ENCODE measurements around the gene IFT43.
A peak's percentile ranks its signal among the peaks of the same experiment; 100 is the strongest.

Gene IFT43

GRCh38 chr14:75985618-75986438 lies at the start of gene IFT43:
Gene IFT43 (plus strand): TSS chr14:75985763. CDS start chr14:75985787, 24 bp downstream.
- H3K27me3 Mint-ChIP-seq (ENCODE audit: low read depth, poor library complexity): peaks cover 36% of the 10 kb centered on the region
- TF ChIP-seq, protein P1, sequence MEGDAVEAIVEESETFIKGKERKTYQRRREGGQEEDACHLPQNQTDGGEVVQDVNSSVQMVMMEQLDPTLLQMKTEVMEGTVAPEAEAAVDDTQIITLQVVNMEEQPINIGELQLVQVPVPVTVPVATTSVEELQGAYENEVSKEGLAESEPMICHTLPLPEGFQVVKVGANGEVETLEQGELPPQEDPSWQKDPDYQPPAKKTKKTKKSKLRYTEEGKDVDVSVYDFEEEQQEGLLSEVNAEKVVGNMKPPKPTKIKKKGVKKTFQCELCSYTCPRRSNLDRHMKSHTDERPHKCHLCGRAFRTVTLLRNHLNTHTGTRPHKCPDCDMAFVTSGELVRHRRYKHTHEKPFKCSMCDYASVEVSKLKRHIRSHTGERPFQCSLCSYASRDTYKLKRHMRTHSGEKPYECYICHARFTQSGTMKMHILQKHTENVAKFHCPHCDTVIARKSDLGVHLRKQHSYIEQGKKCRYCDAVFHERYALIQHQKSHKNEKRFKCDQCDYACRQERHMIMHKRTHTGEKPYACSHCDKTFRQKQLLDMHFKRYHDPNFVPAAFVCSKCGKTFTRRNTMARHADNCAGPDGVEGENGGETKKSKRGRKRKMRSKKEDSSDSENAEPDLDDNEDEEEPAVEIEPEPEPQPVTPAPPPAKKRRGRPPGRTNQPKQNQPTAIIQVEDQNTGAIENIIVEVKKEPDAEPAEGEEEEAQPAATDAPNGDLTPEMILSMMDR (IDR thresholded peaks at IDR 0.05): no peak
- H3K36me3 Mint-ChIP-seq (ENCODE audit: low read depth): peaks cover 21% of the 10 kb centered on the region
- peak within 1 kb of the TSS; percentile 93 for H3K27ac Mint-ChIP-seq
- peaks cover 24% of the 10 kb centered on the region for H3K4me1 Mint-ChIP-seq
- H3K9me3 Mint-ChIP-seq: no peaks in the 10 kb centered on the region
- H3K4me3 Mint-ChIP-seq: peak within 1 kb of the TSS; percentile 99
- DNase-seq: peak; percentile 85

- H3K27me3 Mint-ChIP-seq (ENCODE audit: low read depth, poor library complexity): no peaks in the 10 kb centered on the region
Observed at GRCh38 chr14:75939200-75939599, 46.4 kb upstream of the IFT43 start.

DNA sequence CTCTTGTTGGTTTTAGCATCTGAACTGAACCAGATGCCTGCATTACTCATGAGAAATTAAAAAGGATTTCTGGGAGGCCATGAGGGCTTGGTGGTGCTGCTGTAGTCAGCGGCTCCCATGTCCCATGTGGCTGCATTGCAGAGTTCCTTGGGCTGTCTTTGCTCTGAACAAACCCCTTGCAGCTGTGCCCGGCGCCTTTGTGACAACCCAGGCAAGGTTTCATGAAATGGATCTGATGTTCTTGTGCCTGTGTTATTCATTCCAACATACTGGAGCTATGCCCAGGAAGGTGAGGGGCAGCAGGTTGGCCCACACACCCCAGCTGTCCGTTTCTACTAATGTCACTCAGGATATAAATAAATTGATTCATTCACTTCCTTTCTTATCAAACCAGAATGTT lies 44.5 kb upstream of the IFT43 start:
- H3K4me1 Mint-ChIP-seq: no peaks in the 10 kb centered on the region
- no peak overlapping the region for H3K4me3 Mint-ChIP-seq
- H3K27me3 Mint-ChIP-seq (ENCODE audit: low read depth, poor library complexity): no peaks in the 10 kb centered on the region
- TF ChIP-seq, protein P1 (IDR thresholded peaks at IDR 0.05): no peak
- H3K9me3 Mint-ChIP-seq: no peaks in the 10 kb centered on the region
- no peak for DNase-seq
- no peak overlapping the region for H3K27ac Mint-ChIP-seq
- H3K36me3 Mint-ChIP-seq (ENCODE audit: low read depth): peaks cover 21% of the 10 kb centered on the region

More at GRCh38 chr14:75939200-75939599, 46.4 kb upstream of the IFT43 start:
- H3K4me3 Mint-ChIP-seq: no peak overlapping the region
- peaks cover 19% of the 10 kb centered on the region for H3K36me3 Mint-ChIP-seq (ENCODE audit: low read depth)
- no peak for DNase-seq
- TF ChIP-seq, protein P1 (IDR thresholded peaks at IDR 0.05): no peak
- no peaks in the 10 kb centered on the region for H3K4me1 Mint-ChIP-seq
- H3K9me3 Mint-ChIP-seq: no peaks in the 10 kb centered on the region
- H3K27ac Mint-ChIP-seq: no peak overlapping the region

GRCh38 chr14:75944607-75945241 lies 40.8 kb upstream of the IFT43 start:
- Mint-ChIP-seq H3K9me3 (no peaks in the 10 kb centered on the region), H3K27ac (no peak overlapping the region), H3K4me3 (no peak overlapping the region), H3K27me3 (ENCODE audit: low read depth, poor library complexity) (no peaks in the 10 kb centered on the region), H3K36me3 (ENCODE audit: low read depth) (peaks cover 21% of the 10 kb centered on the region), H3K4me1 (no peaks in the 10 kb centered on the region)
- DNase-seq: no peak
- TF ChIP-seq, protein P1 (IDR thresholded peaks at IDR 0.05): no peak

GRCh38 chr14:75946785-75947184 lies 38.8 kb upstream of the IFT43 start:
- H3K27ac Mint-ChIP-seq: peak overlapping the region; percentile 48
- no peak overlapping the region for H3K4me3 Mint-ChIP-seq
- no peaks in the 10 kb centered on the region for H3K27me3 Mint-ChIP-seq (ENCODE audit: low read depth, poor library complexity)
- no peaks in the 10 kb centered on the region for H3K4me1 Mint-ChIP-seq
- TF ChIP-seq, protein P1 (IDR thresholded peaks at IDR 0.05): no peak
- no peak for DNase-seq
- peaks cover under 1% of the 10 kb centered on the region for H3K9me3 Mint-ChIP-seq
- H3K36me3 Mint-ChIP-seq (ENCODE audit: low read depth): peaks cover 26% of the 10 kb centered on the region
